Osteocyte (in vitro differentiated cells): Measurements from ENCODE around the gene LCN2. TPM values are rescaled to one million over a fixed set of nuclear protein-coding genes. Genes with fewer than 3 reads are reported as not detected.

Experiments used
- DNase-seq: peaks from one replicate; pipeline ENCODE4 v3.0.0; 2021; ENCODE audit warnings: mixed read lengths; ENCODE audit not compliant: unreplicated experiment; ENCODE audit errors: extremely low spot score
- H3K27ac Mint-ChIP-seq: one replicate; pipeline ENCODE4 v1.8.0; 2021; ENCODE audit warnings: mild to moderate bottlenecking, mixed read lengths; ENCODE audit not compliant: unreplicated experiment
- H3K27me3 Mint-ChIP-seq: one replicate; pipeline ENCODE4 v1.8.0; 2021; ENCODE audit warnings: mixed read lengths; ENCODE audit not compliant: unreplicated experiment
- H3K36me3 Mint-ChIP-seq: one replicate; pipeline ENCODE4 v1.8.0; 2021; ENCODE audit warnings: mixed read lengths; ENCODE audit not compliant: unreplicated experiment
- H3K4me1 Mint-ChIP-seq: one replicate; pipeline ENCODE4 v1.8.0; 2021; ENCODE audit warnings: mixed read lengths; ENCODE audit not compliant: unreplicated experiment
- H3K4me3 Mint-ChIP-seq: one replicate; pipeline ENCODE4 v1.8.0; 2021; ENCODE audit warnings: mild to moderate bottlenecking, moderate library complexity, mixed read lengths; ENCODE audit not compliant: unreplicated experiment
- H3K9me3 Mint-ChIP-seq: one replicate; pipeline ENCODE4 v1.8.0; 2021; ENCODE audit warnings: mixed read lengths; ENCODE audit not compliant: unreplicated experiment
- CTCF ChIP-seq: fragments of 200-600 bp; sonication (generic); IDR thresholded peaks from 2 replicates; pipeline ENCODE4 v1.5.0; 2021; ENCODE audit warnings: antibody characterized with exemption, mild to moderate bottlenecking, moderate library complexity
- total RNA-seq: library from RNA; stranded (reverse); gene quantifications from 2 replicates; pipeline ENCODE4 v1.2.1, GENCODE V29; 2021

LCN2 gene
- total RNA-seq, 1 donor from 2014 or later, result not detected

- Mint-ChIP-seq H3K27me3 (no peaks in the 10 kb centered on the region), H3K27ac (no peak overlapping the region), H3K4me1 (peaks cover 8% of the 10 kb centered on the region), H3K4me3 (no peak overlapping the region), H3K9me3 (no peaks in the 10 kb centered on the region), H3K36me3 (no peaks in the 10 kb centered on the region)
- no peak for TF ChIP-seq CTCF
- no peak for DNase-seq
Measured at GRCh38 chr9:128151309-128152132, 2.3 kb downstream of the LCN2 start.

GRCh38 chr9:128152133-128153059 is 3.1 kb downstream of the LCN2 start:
- Mint-ChIP-seq H3K4me1 (peaks cover 8% of the 10 kb centered on the region), H3K27ac (no peak overlapping the region), H3K9me3 (no peaks in the 10 kb centered on the region), H3K27me3 (no peaks in the 10 kb centered on the region), H3K4me3 (no peak overlapping the region), H3K36me3 (no peaks in the 10 kb centered on the region)
- TF ChIP-seq CTCF, result no peak
- DNase-seq, result no peak

GRCh38 chr9:128153060-128153946 is 4.0 kb downstream of the LCN2 start:
- no peaks in the 10 kb centered on the region for H3K27me3 Mint-ChIP-seq
- no peak overlapping the region for H3K27ac Mint-ChIP-seq
- DNase-seq, result no peak
- no peak for TF ChIP-seq CTCF
- peaks cover 8% of the 10 kb centered on the region for H3K4me1 Mint-ChIP-seq
- H3K4me3 Mint-ChIP-seq, result no peak overlapping the region
- H3K36me3 Mint-ChIP-seq, result no peaks in the 10 kb centered on the region
- H3K9me3 Mint-ChIP-seq, result no peaks in the 10 kb centered on the region

- Mint-ChIP-seq H3K9me3 (no peaks in the 10 kb centered on the region), H3K4me1 (peaks cover 4% of the 10 kb centered on the region), H3K27me3 (no peaks in the 10 kb centered on the region), H3K27ac (no peak overlapping the region), H3K36me3 (no peaks in the 10 kb centered on the region), H3K4me3 (no peak overlapping the region)
- TF ChIP-seq CTCF, result no peak
- DNase-seq, result no peak
Measured at GRCh38 chr9:128153947-128154695, 4.9 kb downstream of the LCN2 start.
